Endothelial cell of umbilical vein (primary cell): ENCODE measurements around the gene MACROD2. TPM values are rescaled to one million over a fixed set of nuclear protein-coding genes. Genes with fewer than 3 reads are reported as not detected.

ENCODE experiments used
- BruUV-seq: library from RNA; stranded (reverse); fragments of 400-500 nt; replicated peaks from 2 replicates; lab custom pipeline; 2021; lab: Mats Ljungman, UMichigan
- CTCF ChIA-PET: fragments of 300-600, 350-600 bp; sonication (Branson Sonifier 250); formaldehyde crosslinking; loops from one replicate; lab custom pipeline; 2021; ENCODE audit warnings: antibody characterized with exemption, inconsistent platforms; lab: Charles Lee
- POLR2A ChIA-PET: fragments of 300-600, 350-600 bp; sonication (Branson Sonifier 250); formaldehyde crosslinking; loops from one replicate; lab custom pipeline; 2021; ENCODE audit warnings: antibody characterized with exemption, inconsistent platforms; lab: Charles Lee
- DNase-seq: peaks from one replicate; pipeline ENCODE4 v3.0.0-alpha.2; 2011; ENCODE audit warnings: low read depth, low spot score
- FAIRE-seq: peaks from 2 replicates; lab custom pipeline; 2011; peaks lifted over from hg19 to GRCh38; lab: Jason Lieb, UNC
- H2AFZ ChIP-seq: 2 replicates; pipeline ENCODE4 v1.6.0; 2012; ENCODE audit warnings: low read depth, low read length, control low read depth, inconsistent platforms
- H3K27ac ChIP-seq: 2 replicates; pipeline ENCODE4 v1.5.1; 2011; ENCODE audit warnings: low read depth, mild to moderate bottlenecking, control low read depth, low read length, moderate library complexity; ENCODE audit not compliant: insufficient read depth
- H3K27me3 ChIP-seq, 2 experiments: 2 replicates each; pipeline versions ENCODE4 v1.6.0 to v1.6.1; 2011; ENCODE audit warnings: low read length in 2 of 2, mixed read lengths in 1 of 2; ENCODE audit not compliant: control insufficient read depth in 2 of 2, insufficient read depth in 2 of 2
- H3K36me3 ChIP-seq, 2 experiments: 2 replicates in 1 of 2; 3 replicates in 1 of 2; pipeline ENCODE4 v1.5.1; 2011; ENCODE audit warnings: low read length in 2 of 2, mild to moderate bottlenecking in 1 of 2, moderate library complexity in 1 of 2; ENCODE audit not compliant: control insufficient read depth in 2 of 2, insufficient read depth in 2 of 2; ENCODE audit errors: extremely low read depth in 1 of 2
- H3K4me1 ChIP-seq: 3 replicates; pipeline ENCODE4 v1.5.1; 2011; ENCODE audit warnings: mild to moderate bottlenecking, low read length; ENCODE audit not compliant: control insufficient read depth, insufficient read depth; ENCODE audit errors: extremely low read depth
- H3K4me2 ChIP-seq: 2 replicates; pipeline ENCODE4 v1.6.1; 2011; ENCODE audit warnings: low read length, control low read depth, mixed read lengths; ENCODE audit not compliant: insufficient read depth
- H3K4me3 ChIP-seq, 3 experiments: fragments of 200-600 bp in 1 of 3; sonication (generic), shearing (Covaris generic) in 1 of 3; replicated peaks in 1 of 3; 2 replicates each; pipeline ENCODE4 v1.5.1; 2011 to 2016; ENCODE audit warnings: control low read depth in 3 of 3, low read length in 3 of 3, mild to moderate bottlenecking in 2 of 3, inconsistent platforms in 1 of 3, low read depth in 1 of 3, moderate library complexity in 1 of 3; ENCODE audit not compliant: insufficient read depth in 1 of 3
- H3K79me2 ChIP-seq: 2 replicates; pipeline ENCODE4 v1.6.0; 2012; ENCODE audit warnings: low read length, inconsistent platforms; ENCODE audit not compliant: control insufficient read depth, insufficient read depth
- H3K9ac ChIP-seq: replicated peaks from 2 replicates; pipeline ENCODE3; 2011; ENCODE audit warnings: low read length, control low read depth; ENCODE audit not compliant: insufficient read depth; ENCODE audit errors: extremely low read depth
- H3K9me1 ChIP-seq: replicated peaks from 3 replicates; pipeline ENCODE4 v1.6.0; 2011; ENCODE audit warnings: mild to moderate bottlenecking, low read length; ENCODE audit not compliant: control insufficient read depth, insufficient read depth; ENCODE audit errors: extremely low read depth
- H3K9me3 ChIP-seq: replicated peaks from 2 replicates; pipeline ENCODE4 v1.5.1; 2012; ENCODE audit warnings: low read length, inconsistent platforms; ENCODE audit not compliant: control insufficient read depth, insufficient read depth
- H4K20me1 ChIP-seq: replicated peaks from 2 replicates; pipeline ENCODE3; 2011; ENCODE audit warnings: mild to moderate bottlenecking, low read length; ENCODE audit not compliant: control insufficient read depth, insufficient read depth; ENCODE audit errors: extremely low read depth
- EZH2 ChIP-seq: IDR thresholded peaks from 2 replicates; pipeline ENCODE4 v1.6.1; 2012; ENCODE audit warnings: borderline replicate concordance, low read depth, mild to moderate bottlenecking, moderate library complexity, low read length, inconsistent platforms; ENCODE audit not compliant: severe bottlenecking
- FOS ChIP-seq: IDR thresholded peaks from 2 replicates; pipeline ENCODE4 v1.6.1; 2011; ENCODE audit warnings: mild to moderate bottlenecking, low read length, moderate library complexity, borderline replicate concordance; ENCODE audit not compliant: insufficient read depth
- GATA2 ChIP-seq: IDR thresholded peaks from 2 replicates; pipeline ENCODE4 v1.7.0; 2011; ENCODE audit warnings: low read depth, mild to moderate bottlenecking, moderate library complexity, mixed read lengths, low read length; ENCODE audit not compliant: insufficient read length, insufficient read depth
- JUN ChIP-seq: IDR thresholded peaks from 2 replicates; pipeline ENCODE4 v1.6.1; 2011; ENCODE audit warnings: borderline replicate concordance, low read depth; ENCODE audit not compliant: insufficient read length, insufficient read depth
- MYC ChIP-seq: IDR thresholded peaks from one replicate; pipeline ENCODE4 v1.6.1; 2011; ENCODE audit warnings: mild to moderate bottlenecking, low read depth, low read length
- POLR2A ChIP-seq: IDR thresholded peaks from 2 replicates; pipeline ENCODE4 v1.6.1; 2012; ENCODE audit warnings: low read depth, mild to moderate bottlenecking, control low read depth, low read length
- POLR2AphosphoS5 ChIP-seq: IDR thresholded peaks from 2 replicates; pipeline ENCODE4 v1.6.1; 2012; ENCODE audit warnings: low read depth, mild to moderate bottlenecking, control low read depth, low read length, moderate library complexity; ENCODE audit not compliant: insufficient read depth
- dilution Hi-C: fragments of 300-500 bp; cut with MboI; formaldehyde crosslinking; loops from one replicate; pipeline ENCODE4 v1.15.0; 2019; ENCODE audit warnings: low sequenced_read_pairs; ENCODE audit not compliant: extremely low pct_ligation_motif_present
- intact Hi-C: fragments of 100-400 bp; cut with micrococcal nuclease; formaldehyde crosslinking; loops from one replicate; pipeline ENCODE4 v1.10.0; 2022
- polyA plus RNA-seq, 4 experiments: library from polyadenylated mRNA; depleted of rRNA in 3 of 4; stranded (reverse) in 3 of 4; unstranded in 1 of 4; fragments of >200 nt; gene quantifications; 2 replicates each; pipeline versions ENCODE4 v1.2.1 to v1.2.3, GENCODE V29; 2011 to 2012; ENCODE audit warnings: missing spikeins in 1 of 4
- total RNA-seq: library from RNA; stranded (reverse); gene quantifications from 2 replicates; pipeline ENCODE4 v1.2.3, GENCODE V29; 2021
- TF ChIP-seq, protein P1 (sequence below), 2 donors: IDR thresholded peaks; 1 replicate in 1 of 2; 2 replicates in 1 of 2; pipeline ENCODE4 v1.5.1; 2011; ENCODE audit warnings: low read length in 2 of 2, mild to moderate bottlenecking in 2 of 2, moderate library complexity in 2 of 2, control low read depth in 1 of 2, inconsistent platforms in 1 of 2, low read depth in 1 of 2; ENCODE audit not compliant: insufficient read depth in 1 of 2; ENCODE audit errors: extremely low read depth in 1 of 2
- TF ChIP-seq, protein P2 (sequence below): IDR thresholded peaks from 2 replicates; pipeline ENCODE4 v1.6.1; 2011; ENCODE audit not compliant: insufficient read depth, insufficient read length

The MACROD2 gene
- total and polyA plus RNA-seq, 2 donors (not counting 3 experiments of a cell fraction or from before 2014, with no cell fraction given) = 0.11 to 0.73 TPM

DNA sequence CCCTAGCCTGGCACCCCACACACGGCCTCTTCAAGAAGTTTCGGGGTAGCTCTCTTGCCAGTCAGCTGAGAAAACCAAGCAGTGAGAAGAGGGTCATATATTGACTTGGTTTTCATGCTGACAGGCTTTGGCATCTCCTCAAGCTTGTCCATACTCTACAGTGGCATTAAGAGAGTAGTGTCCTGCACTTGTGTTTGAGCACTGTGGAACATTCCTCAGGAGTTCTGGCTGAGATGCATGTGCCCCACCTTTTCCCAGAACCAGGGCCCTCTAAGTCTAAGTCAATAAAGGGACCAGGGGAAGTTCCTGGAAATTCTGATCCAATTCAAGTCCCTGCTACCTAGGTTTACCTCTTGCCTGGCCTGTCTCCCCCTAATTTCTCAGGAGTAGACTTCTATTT is 886.2 kb downstream of the MACROD2 start:
- Histone ChIP-seq H3K9me3 (no peaks in the 10 kb centered on the region), H3K27ac (no peak overlapping the region), H3K36me3 (no peaks in the 10 kb centered on the region), H3K9ac (no peak overlapping the region), H3K4me3 (no peak overlapping the region), H3K79me2 (no peaks in the 10 kb centered on the region), H2AFZ (no peak overlapping the region), H3K4me2 (no peak overlapping the region), H3K4me1 (peaks cover 16% of the 10 kb centered on the region), H4K20me1 (no peaks in the 10 kb centered on the region), H3K27me3 (no peaks in the 10 kb centered on the region), H3K9me1 (no peaks in the 10 kb centered on the region)
- no peak for FAIRE-seq
- intact Hi-C loops (no loop called here), dilution Hi-C loops (no loop called here)
- no TSS peak for BruUV-seq
- ChIA-PET POLR2A (no interaction called here), CTCF (no interaction called here)
- no peak for DNase-seq
- TF ChIP-seq POLR2A = no peak
- no peak for TF ChIP-seq EZH2
- no peak for TF ChIP-seq POLR2AphosphoS5
- no peak for TF ChIP-seq GATA2
- TF ChIP-seq JUN = no peak
- no peak for TF ChIP-seq FOS
- TF ChIP-seq MYC = no peak
- TF ChIP-seq, protein P1, sequence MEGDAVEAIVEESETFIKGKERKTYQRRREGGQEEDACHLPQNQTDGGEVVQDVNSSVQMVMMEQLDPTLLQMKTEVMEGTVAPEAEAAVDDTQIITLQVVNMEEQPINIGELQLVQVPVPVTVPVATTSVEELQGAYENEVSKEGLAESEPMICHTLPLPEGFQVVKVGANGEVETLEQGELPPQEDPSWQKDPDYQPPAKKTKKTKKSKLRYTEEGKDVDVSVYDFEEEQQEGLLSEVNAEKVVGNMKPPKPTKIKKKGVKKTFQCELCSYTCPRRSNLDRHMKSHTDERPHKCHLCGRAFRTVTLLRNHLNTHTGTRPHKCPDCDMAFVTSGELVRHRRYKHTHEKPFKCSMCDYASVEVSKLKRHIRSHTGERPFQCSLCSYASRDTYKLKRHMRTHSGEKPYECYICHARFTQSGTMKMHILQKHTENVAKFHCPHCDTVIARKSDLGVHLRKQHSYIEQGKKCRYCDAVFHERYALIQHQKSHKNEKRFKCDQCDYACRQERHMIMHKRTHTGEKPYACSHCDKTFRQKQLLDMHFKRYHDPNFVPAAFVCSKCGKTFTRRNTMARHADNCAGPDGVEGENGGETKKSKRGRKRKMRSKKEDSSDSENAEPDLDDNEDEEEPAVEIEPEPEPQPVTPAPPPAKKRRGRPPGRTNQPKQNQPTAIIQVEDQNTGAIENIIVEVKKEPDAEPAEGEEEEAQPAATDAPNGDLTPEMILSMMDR (IDR thresholded peaks at IDR 0.05; ENCODE audit: extremely low read depth in 1 of 2, insufficient read depth in 1 of 2, low read depth in 1 of 2, low read length in 2 of 2) = no peak
- TF ChIP-seq, protein P2, sequence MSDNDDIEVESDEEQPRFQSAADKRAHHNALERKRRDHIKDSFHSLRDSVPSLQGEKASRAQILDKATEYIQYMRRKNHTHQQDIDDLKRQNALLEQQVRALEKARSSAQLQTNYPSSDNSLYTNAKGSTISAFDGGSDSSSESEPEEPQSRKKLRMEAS = no peak
